Neural cell (in vitro differentiated cells): ENCODE results near the gene GATAD2A.

Experiments
- POLR2AphosphoS5 ChIP-seq: IDR thresholded peaks from 2 replicates; pipeline ENCODE4 v1.6.1; 2012
- RAD21 ChIP-seq: fragments of 450-650 bp; conservative IDR thresholded peaks from 2 replicates; pipeline ENCODE4 v1.6.1; 2014; ENCODE audit warnings: antibody characterized with exemption, mild to moderate bottlenecking, moderate library complexity
- SMC3 ChIP-seq: fragments of 450-650 bp; conservative IDR thresholded peaks from 2 replicates; pipeline ENCODE4 v1.6.1; 2014; ENCODE audit warnings: antibody characterized with exemption, mild to moderate bottlenecking, moderate library complexity; ENCODE audit not compliant: poor library complexity
- TF ChIP-seq, protein P1 (sequence below): IDR thresholded peaks from 2 replicates; pipeline ENCODE4 v1.6.1; 2012; ENCODE audit warnings: borderline replicate concordance
- TF ChIP-seq, protein P2 (sequence below): fragments of 450-650 bp; IDR thresholded peaks from 2 replicates; pipeline ENCODE4 v1.5.1; 2014; ENCODE audit warnings: antibody characterized with exemption, mild to moderate bottlenecking, moderate library complexity; ENCODE audit not compliant: poor library complexity, severe bottlenecking

DNA sequence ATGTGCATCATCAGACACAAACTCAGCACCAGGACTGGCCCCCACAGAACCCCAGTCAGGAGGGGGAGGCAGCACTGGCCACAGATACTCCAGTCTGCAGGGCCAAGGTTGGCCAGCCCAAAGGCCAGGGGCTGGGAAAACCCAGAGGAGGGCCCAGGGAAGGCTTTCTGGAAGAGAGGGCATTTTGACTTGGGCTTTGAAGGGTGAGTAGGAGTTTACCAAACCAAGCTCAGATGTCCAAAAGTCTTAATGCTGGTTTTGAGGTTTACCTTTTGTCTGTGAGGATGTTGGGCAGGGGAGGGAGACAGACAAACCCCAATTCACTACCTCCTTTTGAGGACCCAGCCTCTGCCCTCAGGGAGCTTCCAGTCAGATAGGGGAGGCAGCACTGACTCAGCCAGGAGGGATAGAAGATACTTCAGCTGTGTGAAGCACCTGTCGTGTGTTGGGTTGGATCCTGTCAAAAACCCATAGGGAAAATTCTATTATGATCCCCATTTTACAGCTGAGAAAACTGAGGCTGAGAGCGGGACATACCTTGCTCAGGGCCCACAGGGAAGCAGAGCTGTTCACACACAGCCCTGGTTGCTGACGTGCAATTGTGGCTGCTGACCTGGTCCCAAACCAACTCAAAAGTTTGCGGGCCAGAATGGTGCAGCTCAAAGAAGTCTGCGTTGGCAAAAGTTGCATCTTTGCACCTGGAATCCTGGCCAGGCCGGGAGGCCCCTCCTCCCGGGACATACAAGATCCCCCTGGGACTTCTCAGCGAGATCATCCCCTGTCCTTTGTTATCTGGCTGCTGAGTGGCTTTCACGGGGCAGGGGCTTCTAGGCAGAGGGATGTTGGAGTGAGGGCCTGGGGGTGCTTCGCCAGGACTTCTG is 145.7 kb downstream of the GATAD2A start:
- TF ChIP-seq, protein P1, sequence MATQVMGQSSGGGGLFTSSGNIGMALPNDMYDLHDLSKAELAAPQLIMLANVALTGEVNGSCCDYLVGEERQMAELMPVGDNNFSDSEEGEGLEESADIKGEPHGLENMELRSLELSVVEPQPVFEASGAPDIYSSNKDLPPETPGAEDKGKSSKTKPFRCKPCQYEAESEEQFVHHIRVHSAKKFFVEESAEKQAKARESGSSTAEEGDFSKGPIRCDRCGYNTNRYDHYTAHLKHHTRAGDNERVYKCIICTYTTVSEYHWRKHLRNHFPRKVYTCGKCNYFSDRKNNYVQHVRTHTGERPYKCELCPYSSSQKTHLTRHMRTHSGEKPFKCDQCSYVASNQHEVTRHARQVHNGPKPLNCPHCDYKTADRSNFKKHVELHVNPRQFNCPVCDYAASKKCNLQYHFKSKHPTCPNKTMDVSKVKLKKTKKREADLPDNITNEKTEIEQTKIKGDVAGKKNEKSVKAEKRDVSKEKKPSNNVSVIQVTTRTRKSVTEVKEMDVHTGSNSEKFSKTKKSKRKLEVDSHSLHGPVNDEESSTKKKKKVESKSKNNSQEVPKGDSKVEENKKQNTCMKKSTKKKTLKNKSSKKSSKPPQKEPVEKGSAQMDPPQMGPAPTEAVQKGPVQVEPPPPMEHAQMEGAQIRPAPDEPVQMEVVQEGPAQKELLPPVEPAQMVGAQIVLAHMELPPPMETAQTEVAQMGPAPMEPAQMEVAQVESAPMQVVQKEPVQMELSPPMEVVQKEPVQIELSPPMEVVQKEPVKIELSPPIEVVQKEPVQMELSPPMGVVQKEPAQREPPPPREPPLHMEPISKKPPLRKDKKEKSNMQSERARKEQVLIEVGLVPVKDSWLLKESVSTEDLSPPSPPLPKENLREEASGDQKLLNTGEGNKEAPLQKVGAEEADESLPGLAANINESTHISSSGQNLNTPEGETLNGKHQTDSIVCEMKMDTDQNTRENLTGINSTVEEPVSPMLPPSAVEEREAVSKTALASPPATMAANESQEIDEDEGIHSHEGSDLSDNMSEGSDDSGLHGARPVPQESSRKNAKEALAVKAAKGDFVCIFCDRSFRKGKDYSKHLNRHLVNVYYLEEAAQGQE: no peak
- TF ChIP-seq RAD21 (no peak), POLR2AphosphoS5 (no peak), SMC3 (no peak)
- TF ChIP-seq, protein P2, sequence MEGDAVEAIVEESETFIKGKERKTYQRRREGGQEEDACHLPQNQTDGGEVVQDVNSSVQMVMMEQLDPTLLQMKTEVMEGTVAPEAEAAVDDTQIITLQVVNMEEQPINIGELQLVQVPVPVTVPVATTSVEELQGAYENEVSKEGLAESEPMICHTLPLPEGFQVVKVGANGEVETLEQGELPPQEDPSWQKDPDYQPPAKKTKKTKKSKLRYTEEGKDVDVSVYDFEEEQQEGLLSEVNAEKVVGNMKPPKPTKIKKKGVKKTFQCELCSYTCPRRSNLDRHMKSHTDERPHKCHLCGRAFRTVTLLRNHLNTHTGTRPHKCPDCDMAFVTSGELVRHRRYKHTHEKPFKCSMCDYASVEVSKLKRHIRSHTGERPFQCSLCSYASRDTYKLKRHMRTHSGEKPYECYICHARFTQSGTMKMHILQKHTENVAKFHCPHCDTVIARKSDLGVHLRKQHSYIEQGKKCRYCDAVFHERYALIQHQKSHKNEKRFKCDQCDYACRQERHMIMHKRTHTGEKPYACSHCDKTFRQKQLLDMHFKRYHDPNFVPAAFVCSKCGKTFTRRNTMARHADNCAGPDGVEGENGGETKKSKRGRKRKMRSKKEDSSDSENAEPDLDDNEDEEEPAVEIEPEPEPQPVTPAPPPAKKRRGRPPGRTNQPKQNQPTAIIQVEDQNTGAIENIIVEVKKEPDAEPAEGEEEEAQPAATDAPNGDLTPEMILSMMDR: no peak
